ENCODE data around the gene NUFIP2. TPM values are rescaled to one million over a fixed set of nuclear protein-coding genes. Genes with fewer than 3 reads are reported as not detected.
"Not testable (repeated sequence)": the region's sequence is repeated elsewhere in the genome, so short reads cannot be mapped to it uniquely, and the experiment has no call there.

NUFIP2 gene
- total and polyA plus RNA-seq, 4 experiments from 2014 or later = 11.5 to 85.1 (median 46.6) TPM

GRCh38 chr17:29240968-29241963 is 52.7 kb downstream of the NUFIP2 start:
- ChIA-PET CTCF (ENCODE audit: partially characterized antibody) (interaction anchor here (1.0 to 2.0 kb wide), 2 partner anchors 9 to 22 kb away, joined by 5 to 9 read pairs; no protein-coding TSS in a partner anchor), POLR2A (ENCODE audit: partially characterized antibody) (no interaction called here)
- H3K27ac Mint-ChIP-seq = peak overlapping the region in 1 of 7 donors; percentile 42
- H3K9me3 Mint-ChIP-seq = no peaks in the 10 kb centered on the region
- Histone ChIP-seq H3K4me3 (ENCODE audit: low read length in 2 of 2) (no peak overlapping the region), H3K27ac (ENCODE audit: low read depth, low read length) (no peak overlapping the region), H3K27me3 (ENCODE audit: insufficient read depth, low read length) (no peaks in the 10 kb centered on the region), H3K4me1 (ENCODE audit: insufficient read depth, low read length) (no peaks in the 10 kb centered on the region), H3K36me3 (ENCODE audit: insufficient read depth, low read length) (no peaks in the 10 kb centered on the region), H3K9me3 (ENCODE audit: control insufficient read depth in 1 of 2, low read length in 2 of 2) (no peaks in the 10 kb centered on the region)
- H3K4me3 Mint-ChIP-seq = no peak overlapping the region
- H3K4me1 Mint-ChIP-seq = no peaks in the 10 kb centered on the region
- intact Hi-C loops (cut with micrococcal nuclease) = no loop called here
- DNase-seq = no peak
- H3K27me3 Mint-ChIP-seq = no peaks in the 10 kb centered on the region
- H3K36me3 Mint-ChIP-seq = no peaks in the 10 kb centered on the region

- H3K27ac ChIP-seq (ENCODE audit: low read depth, low read length) = no peak overlapping the region
- H3K27me3 Mint-ChIP-seq = no peaks in the 10 kb centered on the region
- no peaks in the 10 kb centered on the region for H3K36me3 Mint-ChIP-seq
- intact Hi-C loops (cut with micrococcal nuclease) = no loop called here
- H3K27ac Mint-ChIP-seq = peak overlapping the region in 1 of 7 donors; percentile 79
- ChIA-PET POLR2A (ENCODE audit: partially characterized antibody) (no interaction called here), CTCF (ENCODE audit: partially characterized antibody) (interaction anchor here (1.0 to 2.0 kb wide), 2 partner anchors 10 to 21 kb away, joined by 5 to 9 read pairs; no protein-coding TSS in a partner anchor)
- no peaks in the 10 kb centered on the region for H3K27me3 ChIP-seq (ENCODE audit: insufficient read depth, low read length)
- no peaks in the 10 kb centered on the region for H3K36me3 ChIP-seq (ENCODE audit: insufficient read depth, low read length)
- H3K9me3 Mint-ChIP-seq = no peaks in the 10 kb centered on the region
- no peaks in the 10 kb centered on the region for H3K4me1 ChIP-seq (ENCODE audit: insufficient read depth, low read length)
- DNase-seq = no peak
- no peak overlapping the region for H3K4me3 ChIP-seq (ENCODE audit: low read length in 2 of 2)
- no peaks in the 10 kb centered on the region for H3K9me3 ChIP-seq (ENCODE audit: control insufficient read depth in 1 of 2, low read length in 2 of 2)
- H3K4me1 Mint-ChIP-seq = no peaks in the 10 kb centered on the region
- no peak overlapping the region for H3K4me3 Mint-ChIP-seq
Observed at GRCh38 chr17:29240477-29240876, 53.5 kb downstream of the NUFIP2 start.

DNA sequence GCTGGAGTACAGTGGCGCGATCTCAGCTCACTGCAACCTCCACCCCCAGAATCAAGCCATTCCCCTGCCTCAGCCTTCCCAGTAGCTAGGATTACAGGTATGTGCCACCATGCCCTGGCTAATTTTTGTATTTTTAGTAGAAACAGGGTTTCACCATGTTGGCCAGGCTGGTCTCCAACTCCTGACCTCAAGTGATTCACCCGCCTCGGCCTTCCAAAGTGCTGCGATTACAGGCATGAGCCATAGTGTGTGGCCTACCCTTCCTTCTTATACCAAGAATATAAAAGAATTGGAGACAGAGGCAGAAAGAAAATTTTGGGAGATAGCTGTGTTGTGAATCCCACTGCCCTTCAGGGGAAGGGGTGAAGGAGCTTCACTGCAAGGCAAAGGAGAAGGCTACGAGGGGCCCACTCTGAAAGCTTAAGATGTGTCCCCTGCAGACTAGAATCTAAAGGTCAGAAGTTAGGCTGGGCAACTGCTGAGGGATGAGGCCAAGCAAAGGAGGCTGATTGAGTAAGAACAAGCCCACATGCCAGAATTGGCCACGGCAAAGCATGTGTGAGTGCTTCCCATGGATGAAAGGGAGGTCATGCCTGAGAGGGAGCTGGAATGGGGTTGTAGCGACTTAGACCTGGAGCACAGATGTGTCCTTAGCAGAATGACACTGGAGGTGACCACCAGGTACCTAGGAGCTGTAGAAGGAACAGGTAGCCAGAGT is 55.7 kb downstream of the NUFIP2 start:
- Mint-ChIP-seq H3K9me3 (no peaks in the 10 kb centered on the region), H3K4me3 (no peak overlapping the region), H3K36me3 (no peaks in the 10 kb centered on the region), H3K27me3 (no peaks in the 10 kb centered on the region), H3K27ac (peak overlapping the region in 2 of 7 donors; percentile 40 to 42), H3K4me1 (no peaks in the 10 kb centered on the region)
- intact Hi-C loops (cut with micrococcal nuclease) = no loop called here
- Histone ChIP-seq H3K27me3 (ENCODE audit: insufficient read depth, low read length) (no peaks in the 10 kb centered on the region), H3K9me3 (ENCODE audit: control insufficient read depth in 1 of 2, low read length in 2 of 2) (no peaks in the 10 kb centered on the region), H3K27ac (ENCODE audit: low read depth, low read length) (no peak overlapping the region), H3K36me3 (ENCODE audit: insufficient read depth, low read length) (no peaks in the 10 kb centered on the region), H3K4me3 (ENCODE audit: low read length in 2 of 2) (no peak overlapping the region), H3K4me1 (ENCODE audit: insufficient read depth, low read length) (no peaks in the 10 kb centered on the region)
- CTCF ChIA-PET (ENCODE audit: partially characterized antibody) = interaction anchor here (1.3 kb wide), 1 partner anchor 89 kb away, joined by 3 read pairs; no protein-coding TSS in a partner anchor
- POLR2A ChIA-PET (ENCODE audit: partially characterized antibody) = no interaction called here
- no peak for DNase-seq

DNA sequence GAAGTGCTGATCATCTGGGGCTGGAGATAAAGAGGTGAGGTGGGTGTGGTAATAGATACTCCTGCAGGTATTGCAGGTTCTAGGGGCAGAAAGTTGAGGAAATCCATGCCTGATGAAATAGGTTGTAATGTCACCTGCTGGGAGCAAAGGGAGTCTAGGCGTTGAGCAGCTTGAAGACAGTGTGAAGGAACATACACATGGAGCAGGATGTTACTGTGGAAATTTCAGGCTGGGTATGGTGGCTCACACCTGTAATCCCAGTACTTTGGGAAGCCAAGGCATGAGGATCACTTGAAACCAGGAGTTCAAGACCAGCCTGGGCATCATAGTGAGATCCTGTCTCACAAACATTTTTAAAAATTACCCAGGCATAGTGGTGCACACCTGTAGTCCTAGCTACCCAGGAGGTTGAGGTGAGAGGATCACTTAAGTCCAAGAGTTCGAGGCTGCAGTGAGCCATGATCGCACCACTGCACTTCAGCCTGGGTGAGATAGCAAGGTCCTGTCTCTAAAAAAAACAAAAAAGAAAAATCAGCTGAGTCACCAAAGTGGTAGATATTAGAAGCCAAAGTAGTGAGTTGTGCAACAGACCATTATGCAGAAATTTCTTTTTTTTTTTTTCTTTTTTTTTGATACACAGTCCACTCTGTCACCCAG is 56.3 kb downstream of the NUFIP2 start:
- ChIA-PET POLR2A (ENCODE audit: partially characterized antibody) (no interaction called here), CTCF (ENCODE audit: partially characterized antibody) (interaction anchor here (1.0 to 1.3 kb wide), 2 partner anchors 20 to 89 kb away, joined by 3 to 4 read pairs; no protein-coding TSS in a partner anchor)
- no peak overlapping the region for H3K4me3 Mint-ChIP-seq
- Histone ChIP-seq H3K9me3 (ENCODE audit: control insufficient read depth in 1 of 2, low read length in 2 of 2) (no peaks in the 10 kb centered on the region), H3K27me3 (ENCODE audit: insufficient read depth, low read length) (no peaks in the 10 kb centered on the region), H3K4me1 (ENCODE audit: insufficient read depth, low read length) (no peaks in the 10 kb centered on the region), H3K36me3 (ENCODE audit: insufficient read depth, low read length) (no peaks in the 10 kb centered on the region), H3K27ac (ENCODE audit: low read depth, low read length) (no peak overlapping the region), H3K4me3 (ENCODE audit: low read length in 2 of 2) (no peak overlapping the region)
- H3K36me3 Mint-ChIP-seq = no peaks in the 10 kb centered on the region
- H3K27ac Mint-ChIP-seq = no peak overlapping the region
- intact Hi-C loops (cut with micrococcal nuclease) = no loop called here
- no peaks in the 10 kb centered on the region for H3K27me3 Mint-ChIP-seq
- H3K4me1 Mint-ChIP-seq = no peaks in the 10 kb centered on the region
- H3K9me3 Mint-ChIP-seq = no peaks in the 10 kb centered on the region
- DNase-seq = no peak

DNA sequence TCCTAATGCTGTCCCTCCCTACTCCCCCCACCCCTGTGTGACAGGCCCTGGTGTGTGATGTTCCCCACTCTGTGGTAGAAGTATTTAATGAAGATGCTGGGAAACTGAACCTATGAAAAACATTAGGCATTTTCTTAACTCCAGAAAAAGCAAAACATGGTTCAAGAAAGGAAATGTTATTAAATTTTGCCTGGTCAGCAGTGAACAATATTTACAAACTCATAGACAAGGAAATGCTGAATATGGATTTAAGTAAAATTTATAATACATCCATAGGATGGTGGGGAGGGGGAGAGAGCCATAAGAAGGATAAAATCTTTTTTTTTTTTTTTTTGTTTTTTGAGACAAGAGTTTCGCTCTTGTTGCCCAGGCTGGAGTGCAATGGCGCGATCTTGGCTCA is 58.0 kb downstream of the NUFIP2 start:
- H3K9me3 Mint-ChIP-seq = no peaks in the 10 kb centered on the region
- no peaks in the 10 kb centered on the region for H3K27me3 ChIP-seq (ENCODE audit: insufficient read depth, low read length)
- no peak overlapping the region for H3K27ac ChIP-seq (ENCODE audit: low read depth, low read length)
- POLR2A ChIA-PET (ENCODE audit: partially characterized antibody) = no interaction called here
- H3K27ac Mint-ChIP-seq = peak overlapping the region in 1 of 7 donors; percentile 35
- H3K4me3 ChIP-seq (ENCODE audit: low read length in 2 of 2) = no peak overlapping the region
- H3K36me3 Mint-ChIP-seq = no peaks in the 10 kb centered on the region
- H3K27me3 Mint-ChIP-seq = no peaks in the 10 kb centered on the region
- H3K4me1 Mint-ChIP-seq = no peaks in the 10 kb centered on the region
- DNase-seq = no peak
- H3K9me3 ChIP-seq (ENCODE audit: control insufficient read depth in 1 of 2, low read length in 2 of 2) = no peaks in the 10 kb centered on the region
- no peak overlapping the region for H3K4me3 Mint-ChIP-seq
- no peaks in the 10 kb centered on the region for H3K36me3 ChIP-seq (ENCODE audit: insufficient read depth, low read length)
- H3K4me1 ChIP-seq (ENCODE audit: insufficient read depth, low read length) = no peaks in the 10 kb centered on the region
- CTCF ChIA-PET (ENCODE audit: partially characterized antibody) = interaction anchor here (0.6 to 0.7 kb wide), 2 partner anchors 173 to 218 kb away, joined by 3 to 5 read pairs; no protein-coding TSS in a partner anchor
- intact Hi-C loops (cut with micrococcal nuclease) = no loop called here

- H3K27me3 ChIP-seq (ENCODE audit: insufficient read depth, low read length); H3K4me3 Mint-ChIP-seq; H3K9me3 Mint-ChIP-seq; H3K27ac ChIP-seq (ENCODE audit: low read depth, low read length); H3K36me3 Mint-ChIP-seq; H3K27me3 Mint-ChIP-seq; POLR2A ChIA-PET (ENCODE audit: partially characterized antibody); DNase-seq; H3K4me1 Mint-ChIP-seq; H3K9me3 ChIP-seq (ENCODE audit: control insufficient read depth in 1 of 2, low read length in 2 of 2); H3K27ac Mint-ChIP-seq; H3K4me1 ChIP-seq (ENCODE audit: insufficient read depth, low read length); CTCF ChIA-PET (ENCODE audit: partially characterized antibody); intact Hi-C loops (cut with micrococcal nuclease); H3K4me3 ChIP-seq (ENCODE audit: low read length in 2 of 2); H3K36me3 ChIP-seq (ENCODE audit: insufficient read depth, low read length): not testable (repeated sequence)
Observed at GRCh38 chr17:29234972-29235371, 59.0 kb downstream of the NUFIP2 start.

DNA sequence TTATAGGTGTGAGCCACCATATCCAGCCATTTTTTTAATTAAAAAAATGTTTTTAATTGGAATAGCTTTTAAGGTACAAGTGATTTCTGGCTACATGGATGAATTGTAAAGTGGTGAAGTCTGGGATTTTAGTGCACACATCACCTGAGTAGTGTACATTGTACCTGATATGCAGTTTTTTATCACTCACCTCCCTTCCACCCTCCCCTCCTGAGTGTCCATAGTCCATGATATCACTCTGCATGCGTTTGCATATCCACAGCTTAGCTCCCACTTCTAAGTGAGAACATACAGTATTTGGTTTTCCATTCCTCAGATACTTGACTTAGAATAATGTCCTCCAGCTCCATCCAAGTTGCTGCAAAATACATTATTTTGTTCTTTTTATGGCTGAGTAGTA is 60.6 kb downstream of the NUFIP2 start:
- Histone ChIP-seq H3K36me3 (ENCODE audit: insufficient read depth, low read length) (no peaks in the 10 kb centered on the region), H3K4me3 (ENCODE audit: low read length in 2 of 2) (no peak overlapping the region), H3K27ac (ENCODE audit: low read depth, low read length) (no peak overlapping the region), H3K27me3 (ENCODE audit: insufficient read depth, low read length) (no peaks in the 10 kb centered on the region), H3K9me3 (ENCODE audit: control insufficient read depth in 1 of 2, low read length in 2 of 2) (no peaks in the 10 kb centered on the region), H3K4me1 (ENCODE audit: insufficient read depth, low read length) (no peaks in the 10 kb centered on the region)
- ChIA-PET POLR2A (ENCODE audit: partially characterized antibody) (no interaction called here), CTCF (ENCODE audit: partially characterized antibody) (interaction anchor here (0.6 to 1.8 kb wide), 3 partner anchors 9 to 173 kb away, joined by 4 to 11 read pairs (median 5); no protein-coding TSS in a partner anchor)
- no peak for DNase-seq
- Mint-ChIP-seq H3K9me3 (no peaks in the 10 kb centered on the region), H3K4me3 (no peak overlapping the region), H3K27ac (no peak overlapping the region), H3K36me3 (no peaks in the 10 kb centered on the region), H3K27me3 (no peaks in the 10 kb centered on the region), H3K4me1 (no peaks in the 10 kb centered on the region)
- intact Hi-C loops (cut with micrococcal nuclease) = no loop called here

Data from CD4-positive, alpha-beta memory T cell (primary cell).